HG03280 (cell line): Measurements from ENCODE around the gene DDX10.
"Not testable (repeated sequence)": the region's sequence is repeated elsewhere in the genome, so short reads cannot be mapped to it uniquely, and the experiment has no call there.

Experiments used
- ATAC-seq: cut with Tn5 transposase; IDR thresholded peaks from one replicate; pipeline ENCODE4 v1.9.1; 2021; ENCODE audit warnings: mild to moderate bottlenecking, moderate library complexity; ENCODE audit not compliant: unreplicated experiment

The DDX10 gene

DNA sequence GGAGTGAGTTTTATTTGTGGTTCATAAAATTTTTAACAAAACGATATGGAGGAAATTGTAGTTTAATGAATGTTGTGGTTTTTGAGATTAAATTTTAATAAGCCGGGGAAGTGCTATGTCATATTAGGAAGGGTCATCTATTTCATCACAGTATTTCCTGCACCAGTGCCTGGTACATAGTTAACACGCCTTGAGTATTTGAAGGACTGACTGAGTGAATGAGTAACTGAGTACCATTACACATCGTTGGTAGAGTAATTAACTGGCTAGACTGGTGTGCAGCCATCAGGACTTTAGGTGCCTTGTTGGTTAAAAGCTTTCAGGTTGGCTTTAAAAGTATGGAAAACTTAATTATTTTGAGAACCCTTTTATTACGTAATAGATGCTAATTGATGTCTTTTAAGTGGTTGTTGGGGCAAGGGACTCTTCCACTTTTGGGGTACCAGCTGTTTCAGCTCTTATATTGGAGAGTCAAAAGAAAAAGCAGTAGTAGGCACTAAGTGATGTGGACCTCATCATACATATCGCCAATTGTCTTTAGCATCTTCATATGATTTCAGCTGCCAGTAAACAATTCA is 101.8 kb downstream of the DDX10 start:
- ATAC-seq = no peak

DNA sequence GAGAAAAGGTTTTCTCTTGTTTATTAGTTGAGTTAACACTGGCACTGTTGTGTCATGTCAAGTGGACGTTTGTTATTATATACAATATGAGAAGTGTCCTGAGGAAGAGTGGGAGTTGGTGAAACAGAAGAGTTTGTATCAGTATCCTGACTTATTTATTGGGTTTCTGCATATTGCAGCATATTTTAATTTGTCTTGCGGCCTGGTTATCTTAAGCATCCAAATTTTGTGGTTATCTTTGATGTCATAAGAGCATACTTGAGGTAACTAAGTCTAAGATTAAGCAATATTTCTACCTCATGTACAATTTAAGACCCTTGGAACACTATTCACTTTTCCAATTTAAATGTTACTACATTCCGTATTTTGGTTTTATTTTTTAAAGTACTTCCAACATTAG is 103.5 kb downstream of the DDX10 start:
- no peak for ATAC-seq

DNA sequence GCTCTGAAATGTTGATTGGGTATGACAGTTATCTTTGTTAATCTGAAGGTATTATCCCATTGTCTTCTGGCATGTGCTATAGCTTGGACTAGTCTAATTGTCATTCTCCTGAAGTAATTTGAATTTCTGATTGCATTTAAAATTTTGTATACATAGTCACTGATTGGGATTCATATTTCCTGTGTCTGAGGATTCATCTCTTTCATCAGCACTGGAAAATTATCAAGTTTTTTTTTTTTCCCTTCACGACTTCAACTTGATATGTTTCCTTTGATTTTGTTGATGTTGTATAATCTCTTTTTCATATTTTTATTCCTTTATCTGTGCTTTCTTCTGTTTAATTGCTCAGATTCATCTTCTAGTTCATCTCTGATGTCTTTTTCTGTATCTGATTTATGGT is 104.1 kb downstream of the DDX10 start:
- ATAC-seq = no peak

DNA sequence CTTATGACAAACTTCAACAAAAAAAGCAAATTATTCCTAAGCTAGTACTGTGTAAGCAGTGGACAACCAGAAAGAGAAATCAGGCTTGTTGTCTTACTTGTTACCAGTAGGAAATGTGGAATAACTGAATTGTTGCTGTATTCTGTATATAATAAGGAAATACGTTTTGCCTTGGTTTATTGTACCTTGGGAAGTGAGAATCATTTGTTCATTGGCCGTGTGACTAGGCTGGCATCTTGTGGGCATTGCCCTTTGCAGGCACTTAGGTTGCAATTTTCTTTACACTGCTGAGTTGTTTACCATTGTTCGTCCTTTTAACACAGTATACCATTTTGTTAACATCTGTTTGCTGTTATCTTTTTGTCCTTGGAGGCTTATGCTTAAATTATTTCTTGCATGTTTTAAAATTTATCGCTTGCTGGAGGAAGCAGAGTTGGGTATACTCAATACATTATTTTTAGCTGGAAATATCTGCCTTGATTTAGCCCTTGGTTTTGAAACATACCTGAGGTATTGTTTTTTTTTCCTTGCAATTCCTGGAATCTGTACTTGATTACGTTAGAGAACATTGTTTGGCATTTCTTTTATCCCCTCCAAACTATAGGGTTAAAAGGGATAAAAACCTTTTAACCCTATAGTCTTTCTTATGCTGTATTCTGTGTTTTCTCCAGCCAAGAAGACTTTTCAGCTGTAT is 109.3 kb downstream of the DDX10 start:
- no peak for ATAC-seq

DNA sequence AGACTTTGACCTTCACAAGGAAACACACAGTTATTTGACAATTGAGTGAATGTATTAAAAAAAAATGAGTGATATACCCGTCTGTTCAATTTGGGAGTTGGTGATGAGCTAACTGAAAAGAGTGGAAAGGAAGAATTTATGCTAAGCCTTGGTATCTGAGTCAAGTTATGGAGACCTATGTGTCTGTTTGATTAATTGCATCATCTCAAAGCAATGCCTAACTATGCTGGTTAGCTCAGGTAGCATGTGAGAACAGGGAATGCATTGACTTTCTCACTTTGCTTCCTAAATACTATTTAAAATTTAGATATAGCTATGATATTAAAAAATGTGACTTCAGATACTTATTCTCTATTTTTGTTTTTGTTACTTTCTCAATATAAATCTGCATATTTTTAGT is 110.5 kb downstream of the DDX10 start:
- no peak for ATAC-seq

DNA sequence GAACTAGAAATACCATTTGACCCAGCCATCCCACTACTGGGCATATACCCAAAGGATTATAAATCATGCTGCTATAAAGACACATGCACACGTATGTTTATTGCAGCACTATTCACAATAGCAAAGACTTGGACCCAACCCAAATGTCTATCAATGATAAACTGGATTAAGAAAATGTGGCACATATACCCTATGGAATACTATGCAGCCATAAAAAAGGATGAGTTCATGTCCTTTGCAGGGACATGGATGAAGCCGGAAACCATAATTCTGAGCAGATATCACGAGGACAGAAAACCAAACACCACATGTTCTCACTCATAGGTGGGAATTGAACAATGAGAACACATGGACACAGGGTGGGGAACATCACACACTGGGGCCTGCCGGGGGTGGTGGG is 114.3 kb downstream of the DDX10 start:
- not testable (repeated sequence) for ATAC-seq

DNA sequence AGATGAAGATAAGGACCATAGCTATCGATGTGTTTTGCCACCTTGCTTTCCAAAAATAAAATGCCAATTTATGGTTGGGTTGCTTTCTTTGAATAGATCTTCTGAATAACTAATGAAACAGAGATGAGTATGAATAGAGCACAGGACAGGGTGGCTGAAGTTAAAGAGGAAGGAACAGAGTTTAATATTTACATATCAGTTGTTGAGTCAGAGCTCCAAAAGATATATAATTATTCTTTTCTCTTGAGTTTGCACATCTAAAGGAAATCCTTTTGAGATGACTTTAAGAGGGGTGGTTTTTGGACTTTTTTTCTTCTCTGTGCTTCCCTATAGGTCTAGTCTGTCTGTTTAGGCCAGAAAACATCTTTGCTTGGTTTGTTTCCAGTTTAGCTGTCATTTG is 115.2 kb downstream of the DDX10 start:
- ATAC-seq = no peak

DNA sequence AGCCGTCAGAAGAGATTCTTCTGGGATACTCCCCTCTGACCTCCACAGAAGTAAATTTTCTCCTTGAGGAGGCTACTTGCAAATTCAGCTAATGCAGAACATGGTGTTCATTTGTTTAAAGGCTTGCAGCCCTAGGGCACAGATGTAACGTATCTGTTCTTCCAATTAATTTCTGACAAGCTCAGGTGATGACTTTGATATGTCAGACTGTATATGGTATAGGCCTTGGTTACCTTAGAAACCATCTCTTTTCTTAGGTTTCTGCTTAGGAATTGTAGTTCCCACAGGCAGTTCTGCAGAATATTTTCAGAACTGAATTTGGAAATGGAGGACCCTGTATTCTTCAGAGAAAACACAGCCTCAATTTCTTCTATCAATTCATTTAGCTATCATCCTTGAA is 117.1 kb downstream of the DDX10 start:
- no peak for ATAC-seq

DNA sequence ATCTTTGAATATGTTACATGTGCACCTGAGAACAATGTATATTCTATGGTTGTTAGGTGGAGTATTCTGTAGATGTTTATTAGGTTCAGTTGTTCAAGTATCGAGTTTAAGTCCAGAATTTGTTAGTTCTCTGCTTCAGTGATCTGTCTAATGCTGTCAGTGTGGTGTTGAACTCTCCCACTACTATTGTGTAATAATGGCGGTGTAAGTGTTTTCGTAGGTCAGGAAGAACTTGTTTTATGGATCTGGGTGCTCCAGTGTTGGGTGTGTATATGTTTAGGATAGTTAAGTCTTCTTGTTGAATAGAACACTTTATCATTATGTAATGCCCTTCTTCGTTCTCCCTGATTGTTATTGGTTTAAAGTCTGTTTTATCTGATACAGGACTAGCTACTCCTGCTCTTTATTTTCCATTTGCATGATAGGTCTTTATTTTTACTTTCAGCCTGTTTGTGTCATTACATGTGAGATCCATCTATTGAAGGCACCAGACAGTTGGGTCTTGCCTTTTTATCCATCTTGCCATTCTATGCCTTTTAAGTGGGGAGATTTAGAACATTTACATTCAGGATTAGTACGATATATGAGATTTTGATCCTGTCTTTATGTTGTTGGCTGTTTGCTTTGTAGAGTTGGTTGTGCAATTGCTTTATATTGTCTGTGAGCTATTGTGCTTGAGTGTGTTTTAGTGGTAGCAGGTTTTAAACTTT is 121.6 kb downstream of the DDX10 start:
- no peak for ATAC-seq

DNA sequence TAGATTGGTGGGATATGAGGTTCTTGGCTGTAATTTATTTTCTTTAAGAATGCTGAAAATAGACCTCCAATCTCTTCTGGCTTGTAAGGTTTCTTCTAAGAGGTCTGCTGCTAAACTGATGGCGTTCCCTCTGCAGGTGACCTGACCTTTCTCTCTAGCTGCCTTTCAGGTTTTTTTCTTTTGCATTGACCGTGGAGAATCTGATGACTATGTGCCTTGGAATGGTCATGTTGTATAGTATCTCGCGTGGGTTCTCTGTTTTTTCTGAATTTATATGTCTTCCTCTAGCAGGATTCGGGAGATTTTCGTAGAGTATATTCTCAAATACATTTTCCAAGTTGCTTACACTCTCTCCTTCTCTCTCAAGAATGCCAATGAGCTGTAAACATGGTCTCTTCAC is 122.2 kb downstream of the DDX10 start:
- ATAC-seq = no peak

DNA sequence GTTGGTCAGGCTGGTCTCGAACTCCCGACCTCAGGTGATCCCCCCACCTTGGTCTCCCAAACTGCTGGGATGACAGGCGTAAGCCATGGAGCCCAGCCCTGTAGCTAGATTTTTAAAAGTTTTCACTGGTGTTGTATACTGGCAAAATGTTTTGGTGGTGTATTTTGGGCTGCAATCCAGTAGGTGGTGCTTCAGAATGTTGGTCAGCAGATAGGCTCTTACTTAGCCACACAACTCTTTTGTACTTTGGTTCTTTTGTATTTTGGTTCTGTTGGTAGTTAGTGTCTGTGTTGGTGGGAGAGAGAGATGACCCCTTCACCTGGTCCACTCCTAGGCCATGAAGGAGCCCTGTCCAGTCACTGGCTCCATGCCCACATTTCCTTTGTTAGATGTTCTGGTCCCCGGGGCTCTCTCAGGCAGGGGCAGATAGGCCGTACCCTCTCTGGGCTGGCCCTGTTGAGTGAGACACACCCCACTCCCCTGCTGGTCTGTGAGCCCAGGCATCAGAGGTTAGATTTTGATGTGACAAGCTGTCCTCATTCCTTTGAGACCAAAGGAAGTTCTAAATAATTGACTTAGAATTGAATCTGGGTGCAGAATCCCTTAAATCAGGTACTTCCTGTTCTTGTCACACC is 123.8 kb downstream of the DDX10 start:
- ATAC-seq = no peak

DNA sequence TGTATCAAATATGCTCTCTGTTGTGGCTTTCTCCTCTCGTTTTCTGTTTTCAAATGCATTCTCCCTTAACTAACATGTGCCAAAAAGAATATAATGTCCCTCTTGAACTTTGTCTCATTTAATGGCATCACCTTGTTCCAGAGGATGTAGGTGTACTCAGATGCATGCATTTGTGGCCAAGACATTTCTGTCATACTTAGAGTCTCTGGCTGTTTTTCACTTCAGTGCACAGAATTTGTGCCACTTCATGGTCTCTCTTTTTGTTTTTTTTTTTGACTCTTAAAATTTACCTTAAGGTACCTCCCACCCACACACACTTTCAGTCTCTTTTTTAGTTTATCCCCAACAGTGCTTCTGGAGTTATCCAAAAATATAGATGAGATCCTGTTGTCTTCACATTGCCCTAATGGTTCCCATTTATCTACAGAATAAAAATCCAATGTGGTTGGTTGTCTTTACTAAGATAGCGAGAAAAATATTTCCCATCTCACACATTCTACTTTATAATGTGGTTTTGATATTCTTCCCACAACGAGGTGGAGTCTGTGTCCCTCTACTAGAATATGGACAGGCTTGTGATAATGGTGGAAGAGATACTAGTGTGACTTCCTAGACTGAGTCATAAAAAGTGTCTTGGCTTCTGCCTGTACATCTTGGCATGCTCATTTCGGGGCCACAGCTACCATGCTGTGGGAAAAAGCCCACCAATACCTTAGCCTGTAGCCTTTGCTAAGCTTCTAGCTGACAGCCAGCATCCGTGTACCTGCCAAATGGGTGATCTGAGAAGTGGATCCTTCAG is 125.8 kb downstream of the DDX10 start:
- no peak for ATAC-seq

DNA sequence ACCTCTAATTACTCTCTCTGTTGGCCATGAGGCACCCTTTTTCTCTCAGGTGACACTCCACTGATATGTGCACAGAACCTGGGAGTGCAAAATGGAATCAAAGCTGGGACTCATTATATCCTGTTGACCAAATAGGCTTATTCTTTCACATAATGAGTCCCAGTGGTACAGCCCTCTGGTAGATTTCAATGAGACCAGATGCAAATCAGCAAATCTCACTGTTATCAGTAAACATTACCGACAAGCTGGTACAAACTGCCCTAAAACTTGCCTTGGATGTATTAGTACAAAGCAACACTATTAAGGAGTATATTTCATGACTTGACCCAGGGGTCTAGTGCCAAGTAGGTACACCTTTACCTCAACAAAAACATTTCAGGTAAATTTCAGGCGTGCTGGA is 128.3 kb downstream of the DDX10 start:
- no peak for ATAC-seq

DNA sequence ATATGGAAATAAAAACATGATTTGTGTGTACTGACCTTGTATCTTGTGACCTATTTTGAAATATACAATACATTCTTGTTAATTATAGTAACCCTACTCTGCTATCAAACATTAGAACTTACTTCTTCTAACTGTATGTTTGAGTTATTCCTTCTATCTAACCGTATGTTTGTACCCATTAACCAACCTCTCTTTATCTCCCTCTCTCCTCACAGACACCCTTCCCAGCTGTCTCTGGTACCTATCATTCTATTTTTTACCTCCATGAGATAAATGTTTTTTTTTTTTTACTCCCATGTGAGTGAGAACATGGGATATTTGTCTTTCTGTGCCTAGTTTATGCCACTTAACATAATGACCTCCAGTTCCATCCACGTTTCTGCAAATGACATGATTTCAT is 128.7 kb downstream of the DDX10 start:
- ATAC-seq = no peak

DNA sequence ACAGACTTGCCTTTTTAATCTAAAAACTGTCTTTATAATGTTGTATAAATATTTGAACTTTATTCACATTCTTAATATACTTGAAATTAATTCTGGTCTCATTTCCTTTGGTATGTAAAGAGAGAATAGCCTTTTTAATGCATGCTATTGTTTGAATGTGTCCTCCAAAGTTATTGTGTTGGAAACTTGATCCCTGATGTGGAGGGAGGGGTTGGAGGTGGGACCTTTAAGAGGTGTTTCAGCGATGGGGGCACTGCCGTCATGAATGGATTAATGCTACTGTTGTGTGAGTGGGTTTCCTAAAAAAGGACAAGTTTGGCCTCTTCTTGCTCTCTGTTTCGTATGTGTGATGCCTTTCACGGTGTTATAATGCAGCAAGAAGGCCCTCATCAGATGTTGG is 131.7 kb downstream of the DDX10 start:
- no peak for ATAC-seq

DNA sequence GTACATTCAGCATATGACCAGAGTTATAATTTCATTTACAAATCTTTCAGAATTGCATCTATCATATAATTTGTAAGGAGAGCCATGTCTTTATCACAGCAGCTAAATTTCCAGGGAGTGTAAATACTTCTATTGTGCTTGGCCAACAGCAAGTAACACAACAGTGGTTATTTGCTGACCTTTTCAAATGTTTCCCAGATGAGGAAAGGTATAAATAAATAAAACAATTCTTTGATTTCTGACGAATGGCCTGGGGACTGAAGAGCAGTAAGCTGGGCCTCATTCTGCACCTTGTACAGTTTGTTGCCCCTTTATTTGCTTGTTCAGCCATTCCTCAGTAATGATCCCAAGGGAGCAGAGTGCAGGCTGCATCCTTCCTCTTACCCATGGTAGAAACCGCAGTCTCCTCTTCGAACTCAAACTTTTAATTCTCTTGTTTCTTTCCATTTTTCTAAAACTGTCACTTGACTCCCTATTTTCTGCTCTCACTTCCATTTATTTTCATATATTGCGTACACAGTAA is 132.8 kb downstream of the DDX10 start:
- ATAC-seq = no peak

DNA sequence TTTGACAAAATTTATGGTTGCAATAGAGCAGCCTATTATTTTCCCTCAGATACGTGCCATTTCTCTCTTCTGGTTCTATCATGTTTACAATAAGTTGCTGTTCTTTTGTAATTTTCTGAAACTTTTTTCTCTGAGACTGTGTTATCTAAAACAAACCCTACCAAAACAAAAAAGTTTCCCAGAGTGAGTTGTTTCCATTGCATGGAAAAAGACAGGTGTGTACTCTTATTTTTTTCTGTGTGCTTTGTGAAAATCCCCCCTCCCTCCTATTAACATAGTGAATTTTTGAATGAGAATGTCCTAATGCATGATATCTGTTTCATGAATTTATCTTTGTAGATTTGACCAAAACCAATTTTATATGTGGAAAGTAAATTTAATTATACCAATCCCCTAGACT is 137.6 kb downstream of the DDX10 start:
- ATAC-seq = no peak

DNA sequence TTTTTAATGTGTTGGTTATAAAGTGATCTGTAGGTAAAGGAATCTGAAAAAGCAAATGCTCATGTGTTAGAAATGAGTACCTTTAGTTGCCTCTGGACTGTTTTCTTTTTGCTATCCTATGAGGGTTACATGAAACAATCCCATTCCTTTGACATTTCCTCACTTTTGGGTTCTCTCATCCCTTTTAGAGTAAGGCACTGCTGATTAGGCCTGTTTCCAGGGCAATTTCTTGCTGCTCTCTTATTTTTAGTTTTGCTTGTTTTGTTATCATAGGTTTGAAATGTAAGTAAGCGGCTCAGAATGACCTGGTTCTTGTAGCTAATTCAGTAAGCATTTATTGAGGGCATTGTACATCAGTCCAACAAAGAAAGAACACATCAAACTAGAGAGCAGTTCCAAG is 138.9 kb downstream of the DDX10 start:
- ATAC-seq = no peak

DNA sequence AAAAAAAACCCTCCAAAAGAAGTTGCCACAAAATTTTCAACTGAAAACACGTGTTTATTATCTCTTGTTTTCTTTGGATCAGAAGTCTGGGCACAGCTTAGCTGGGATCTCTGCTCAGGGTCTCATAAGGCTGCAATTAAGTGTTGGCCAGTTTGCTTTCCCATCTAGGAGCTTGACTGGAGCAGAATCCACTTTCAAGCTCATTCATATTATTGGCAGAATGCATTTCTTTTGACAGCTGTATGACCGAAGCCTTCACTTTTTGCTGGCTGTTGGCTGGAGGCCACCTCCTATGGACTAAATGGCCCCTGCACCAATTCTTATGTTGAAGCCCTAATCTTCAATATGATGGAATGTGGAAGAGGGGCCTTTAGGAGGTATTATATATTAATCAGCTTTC is 139.6 kb downstream of the DDX10 start:
- ATAC-seq = no peak

DNA sequence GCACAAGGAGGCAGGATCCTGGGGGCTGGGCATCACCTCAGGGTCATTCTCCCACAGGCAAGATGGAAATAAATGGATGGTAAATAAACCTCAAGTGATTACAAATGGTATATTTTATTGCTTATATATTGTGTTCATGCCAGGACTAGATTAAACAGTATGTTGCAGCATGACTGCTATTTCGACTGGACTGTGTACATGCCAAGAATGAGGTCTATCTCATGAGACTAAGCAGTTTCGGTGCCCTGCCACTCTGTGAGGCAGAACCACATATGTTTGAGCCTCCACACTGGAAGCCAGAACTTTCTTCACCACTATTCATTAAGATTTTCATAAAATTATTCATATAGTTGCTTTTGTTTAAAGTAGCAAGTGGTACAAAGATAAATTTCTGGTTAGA is 140.2 kb downstream of the DDX10 start:
- no peak for ATAC-seq

DNA sequence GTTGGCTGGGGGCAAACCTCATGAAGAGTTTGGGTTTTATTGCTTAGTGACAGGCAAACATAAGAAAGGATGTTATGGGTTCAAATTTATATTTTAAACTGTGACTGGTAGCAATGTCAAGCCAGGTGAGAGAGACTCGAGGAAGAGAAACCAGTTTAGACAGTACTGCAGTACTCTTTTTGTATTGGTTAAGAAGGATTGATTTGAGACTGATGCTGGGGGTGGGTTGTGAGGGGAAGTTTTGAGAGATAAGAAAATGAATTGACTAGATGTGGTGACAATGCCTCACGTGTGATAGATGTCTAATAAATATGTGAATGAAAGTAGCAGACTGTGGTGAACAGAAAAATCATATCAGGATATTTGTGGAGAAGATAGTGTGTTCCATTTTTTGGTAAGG is 142.4 kb downstream of the DDX10 start:
- ATAC-seq = no peak
